Measurements from ENCODE around the gene CAMK1. TPM values are rescaled to one million over a fixed set of nuclear protein-coding genes. Genes with fewer than 3 reads are reported as not detected.

Gene CAMK1
- total RNA-seq, 1 experiment from 2014 or later, result 9.7 TPM

DNA sequence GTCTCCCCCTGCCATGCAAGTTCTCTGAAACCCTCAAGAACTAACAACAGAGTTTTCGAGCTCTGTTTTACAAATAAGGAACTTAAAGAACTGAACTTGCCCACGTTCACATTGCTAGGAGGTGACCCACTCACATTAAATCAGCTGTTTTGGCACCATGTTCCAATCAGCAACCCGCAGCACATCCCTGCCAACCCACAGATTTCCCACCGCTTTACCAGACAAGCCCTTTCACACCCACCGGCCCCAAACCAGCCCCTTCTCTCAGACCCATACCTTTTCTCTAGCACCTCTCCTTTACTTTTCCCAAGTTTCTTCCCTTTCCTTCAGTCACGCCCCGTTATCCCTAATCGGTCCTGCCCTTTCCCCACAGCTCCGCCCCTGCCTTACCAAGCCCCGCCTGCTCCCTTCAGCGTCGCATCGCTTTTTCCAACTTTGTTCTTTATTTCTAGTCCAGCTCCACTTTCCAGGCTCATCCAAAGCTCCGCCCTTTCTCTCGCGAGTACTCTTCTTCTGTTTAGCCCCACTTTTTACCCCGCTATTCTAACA, 39.0 kb downstream of the CAMK1 start:
- in situ Hi-C loops (cut with HindIII; ENCODE audit: low pct_unique_long_range_greater_than_20kb, low sequenced_read_pairs) (no loop called here), intact Hi-C loops (cut with micrococcal nuclease; ENCODE audit: unreplicated experiment) (no loop called here)
- Histone ChIP-seq H3K36me3 (ENCODE audit: control insufficient read depth, insufficient read depth, low read length) (no peaks in the 10 kb centered on the region; the same call in 1 of the 2 replicates), H3K9me3 (ENCODE audit: control insufficient read depth, insufficient read depth, low read depth, low read length) (no peaks in the 10 kb centered on the region), H3K4me3 (ENCODE audit: low read depth in 2 of 2, low read length in 2 of 2) (peak overlapping the region; percentile 69 to 84), H3K4me1 (ENCODE audit: control insufficient read depth, insufficient read depth, low read length) (peaks cover 7% of the 10 kb centered on the region; the same call in 1 of the 2 replicates), H3K27me3 (ENCODE audit: control insufficient read depth, insufficient read depth, low read length) (no peaks in the 10 kb centered on the region), H3K27ac (ENCODE audit: low read length) (peak overlapping the region; percentile 74)
- ATAC-seq (peak; percentile 88), DNase-seq (ENCODE audit: low read depth, low spot score) (no peak)
- POLR2A ChIA-PET, result interaction anchor here (0.7 kb wide), 1 partner anchor 183 kb away, joined by 4 read pairs; no protein-coding TSS in a partner anchor
- CTCF ChIA-PET, result interaction anchor here (0.6 to 1.2 kb wide), 4 partner anchors 84 to 532 kb away, joined by 3 to 5 read pairs (median 4); no protein-coding TSS in a partner anchor
- TF ChIP-seq CTCF (IDR thresholded peaks at IDR 0.05) (no peak), SIN3A (IDR thresholded peaks at IDR 0.05; ENCODE audit: borderline replicate concordance, insufficient read depth, low read depth, low read length) (no peak), TCF7L2 (IDR thresholded peaks at IDR 0.05; ENCODE audit: low read depth, low read length) (no peak), POLR2AphosphoS5 (IDR thresholded peaks at IDR 0.05; ENCODE audit: low read depth, low read length) (no peak)
- TF ChIP-seq, protein P1, sequence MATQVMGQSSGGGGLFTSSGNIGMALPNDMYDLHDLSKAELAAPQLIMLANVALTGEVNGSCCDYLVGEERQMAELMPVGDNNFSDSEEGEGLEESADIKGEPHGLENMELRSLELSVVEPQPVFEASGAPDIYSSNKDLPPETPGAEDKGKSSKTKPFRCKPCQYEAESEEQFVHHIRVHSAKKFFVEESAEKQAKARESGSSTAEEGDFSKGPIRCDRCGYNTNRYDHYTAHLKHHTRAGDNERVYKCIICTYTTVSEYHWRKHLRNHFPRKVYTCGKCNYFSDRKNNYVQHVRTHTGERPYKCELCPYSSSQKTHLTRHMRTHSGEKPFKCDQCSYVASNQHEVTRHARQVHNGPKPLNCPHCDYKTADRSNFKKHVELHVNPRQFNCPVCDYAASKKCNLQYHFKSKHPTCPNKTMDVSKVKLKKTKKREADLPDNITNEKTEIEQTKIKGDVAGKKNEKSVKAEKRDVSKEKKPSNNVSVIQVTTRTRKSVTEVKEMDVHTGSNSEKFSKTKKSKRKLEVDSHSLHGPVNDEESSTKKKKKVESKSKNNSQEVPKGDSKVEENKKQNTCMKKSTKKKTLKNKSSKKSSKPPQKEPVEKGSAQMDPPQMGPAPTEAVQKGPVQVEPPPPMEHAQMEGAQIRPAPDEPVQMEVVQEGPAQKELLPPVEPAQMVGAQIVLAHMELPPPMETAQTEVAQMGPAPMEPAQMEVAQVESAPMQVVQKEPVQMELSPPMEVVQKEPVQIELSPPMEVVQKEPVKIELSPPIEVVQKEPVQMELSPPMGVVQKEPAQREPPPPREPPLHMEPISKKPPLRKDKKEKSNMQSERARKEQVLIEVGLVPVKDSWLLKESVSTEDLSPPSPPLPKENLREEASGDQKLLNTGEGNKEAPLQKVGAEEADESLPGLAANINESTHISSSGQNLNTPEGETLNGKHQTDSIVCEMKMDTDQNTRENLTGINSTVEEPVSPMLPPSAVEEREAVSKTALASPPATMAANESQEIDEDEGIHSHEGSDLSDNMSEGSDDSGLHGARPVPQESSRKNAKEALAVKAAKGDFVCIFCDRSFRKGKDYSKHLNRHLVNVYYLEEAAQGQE (IDR thresholded peaks at IDR 0.05; ENCODE audit: insufficient read depth in 1 of 2, low read depth in 2 of 2, low read length in 1 of 2), result no peak
- BruUV-seq (replicated peaks), result no TSS peak

DNA sequence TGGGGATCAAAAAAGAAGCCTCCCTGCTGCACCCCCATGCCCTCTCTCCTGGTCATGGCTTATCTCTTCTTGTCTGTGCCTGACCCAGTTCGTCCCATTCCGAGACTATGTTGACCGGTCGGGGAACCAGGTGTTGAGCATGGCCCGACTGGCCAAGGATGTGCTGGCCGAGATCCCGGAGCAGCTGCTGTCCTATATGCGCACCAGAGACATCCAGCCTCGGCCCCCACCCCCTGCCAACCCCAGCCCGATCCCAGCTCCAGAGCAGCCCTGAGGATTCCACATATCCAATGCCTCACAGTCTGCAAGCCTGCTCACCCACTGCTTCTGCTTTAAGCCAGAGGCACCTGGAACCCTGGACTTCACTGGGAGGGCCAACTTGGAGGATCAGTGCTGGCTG, 40.3 kb downstream of the CAMK1 start:
- Histone ChIP-seq H3K27me3 (ENCODE audit: control insufficient read depth, insufficient read depth, low read length) (no peaks in the 10 kb centered on the region), H3K36me3 (ENCODE audit: control insufficient read depth, insufficient read depth, low read length) (no peaks in the 10 kb centered on the region; the same call in 1 of the 2 replicates), H3K27ac (ENCODE audit: low read length) (no peak overlapping the region), H3K9me3 (ENCODE audit: control insufficient read depth, insufficient read depth, low read depth, low read length) (no peaks in the 10 kb centered on the region), H3K4me1 (ENCODE audit: control insufficient read depth, insufficient read depth, low read length) (peaks cover 7% of the 10 kb centered on the region; the same call in 1 of the 2 replicates), H3K4me3 (ENCODE audit: low read depth in 2 of 2, low read length in 2 of 2) (no peak overlapping the region)
- POLR2A ChIA-PET, result no interaction called here
- ATAC-seq (no peak), DNase-seq (ENCODE audit: low read depth, low spot score) (no peak)
- intact Hi-C loops (cut with micrococcal nuclease; ENCODE audit: unreplicated experiment) (no loop called here), in situ Hi-C loops (cut with HindIII; ENCODE audit: low pct_unique_long_range_greater_than_20kb, low sequenced_read_pairs) (no loop called here)
- TF ChIP-seq, protein P1 (IDR thresholded peaks at IDR 0.05; ENCODE audit: insufficient read depth in 1 of 2, low read depth in 2 of 2, low read length in 1 of 2), result no peak
- TF ChIP-seq POLR2AphosphoS5 (IDR thresholded peaks at IDR 0.05; ENCODE audit: low read depth, low read length) (no peak), TCF7L2 (IDR thresholded peaks at IDR 0.05; ENCODE audit: low read depth, low read length) (no peak), SIN3A (IDR thresholded peaks at IDR 0.05; ENCODE audit: borderline replicate concordance, insufficient read depth, low read depth, low read length) (no peak), CTCF (IDR thresholded peaks at IDR 0.05) (no peak)
- CTCF ChIA-PET, result no interaction called here
- BruUV-seq (replicated peaks), result no TSS peak

Data from Panc1 (cell line).